HG03025 (cell line): ENCODE data around the gene GAA.
"Not testable (repeated sequence)": the region's sequence is repeated elsewhere in the genome, so short reads cannot be mapped to it uniquely, and the experiment has no call there.

Experiments used
- ATAC-seq: cut with Tn5 transposase; IDR thresholded peaks from one replicate; pipeline ENCODE4 v1.9.1; 2021; ENCODE audit warnings: mild to moderate bottlenecking, moderate library complexity; ENCODE audit not compliant: unreplicated experiment, low FRiP score

Gene GAA

GRCh38 chr17:80082403-80083135 is 18.8 kb upstream of the GAA start:
- no peak for ATAC-seq

- ATAC-seq, result no peak
Measured at GRCh38 chr17:80083136-80083661, 18.2 kb upstream of the GAA start.

GRCh38 chr17:80084773-80085172 is 16.6 kb upstream of the GAA start:
- ATAC-seq, result no peak

- no peak for ATAC-seq
Measured at GRCh38 chr17:80086081-80086480, 15.3 kb upstream of the GAA start.

- no peak for ATAC-seq
Measured at GRCh38 chr17:80086616-80087015, 14.8 kb upstream of the GAA start.

- no peak for ATAC-seq
Measured at GRCh38 chr17:80087346-80088265, 13.8 kb upstream of the GAA start.

GRCh38 chr17:80089762-80090161 is 11.6 kb upstream of the GAA start:
- ATAC-seq, result no peak

GRCh38 chr17:80090164-80090563 is 11.2 kb upstream of the GAA start:
- ATAC-seq, result not testable (repeated sequence)

- ATAC-seq, result no peak
Measured at GRCh38 chr17:80091376-80091775, 10.0 kb upstream of the GAA start.

- ATAC-seq, result no peak
Measured at GRCh38 chr17:80092959-80093358, 8.4 kb upstream of the GAA start.

- no peak for ATAC-seq
Measured at GRCh38 chr17:80095038-80095843, 6.1 kb upstream of the GAA start.

GRCh38 chr17:80095844-80096475 is 5.4 kb upstream of the GAA start:
- no peak for ATAC-seq

- ATAC-seq, result no peak
Measured at GRCh38 chr17:80096561-80097021, 4.8 kb upstream of the GAA start.

- ATAC-seq, result no peak
Measured at GRCh38 chr17:80097127-80097621, 4.2 kb upstream of the GAA start.

GRCh38 chr17:80097844-80098691 is 3.3 kb upstream of the GAA start:
- no peak for ATAC-seq

GRCh38 chr17:80099291-80100034 is 1.9 kb upstream of the GAA start:
- ATAC-seq, result no peak

GRCh38 chr17:80100035-80100323 is 1.4 kb upstream of the GAA start:
- ATAC-seq, result no peak

GRCh38 chr17:80101946-80102663 is 724 bp downstream of the GAA start:
- no peak for ATAC-seq
